NCI-H2227 (cell line): ENCODE data around the gene CCDC179.

Source experiments
- DNase-seq: peaks from one replicate; lab custom pipeline; 2025; ENCODE audit not compliant: unreplicated experiment; lab: John Stamatoyannopoulos, UW

The CCDC179 gene

DNA sequence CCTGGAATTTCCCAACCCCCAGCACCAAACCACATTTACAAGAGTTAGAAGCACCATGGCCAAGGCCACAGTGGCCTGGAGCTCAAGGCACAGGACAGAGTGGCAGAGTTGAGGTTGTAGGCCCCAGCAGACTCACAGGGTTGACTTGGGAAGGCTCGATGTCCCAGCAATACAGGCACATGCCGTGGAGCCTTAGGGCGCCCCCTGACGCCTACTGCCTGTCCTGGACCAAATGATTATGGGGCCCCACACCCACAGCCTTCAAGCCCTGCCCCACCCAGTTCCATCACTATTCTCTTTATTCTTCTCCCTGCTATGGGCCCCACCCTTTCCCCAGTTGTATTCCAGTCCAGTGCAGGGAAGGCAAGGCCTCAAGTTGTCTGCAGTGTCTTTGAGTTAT, at the start of gene CCDC179:
CCDC179 (minus strand) TSS at position 234 of the 400 bp plus-strand sequence; CDS start at position 181, 53 bp downstream.
- no peak for DNase-seq

DNA sequence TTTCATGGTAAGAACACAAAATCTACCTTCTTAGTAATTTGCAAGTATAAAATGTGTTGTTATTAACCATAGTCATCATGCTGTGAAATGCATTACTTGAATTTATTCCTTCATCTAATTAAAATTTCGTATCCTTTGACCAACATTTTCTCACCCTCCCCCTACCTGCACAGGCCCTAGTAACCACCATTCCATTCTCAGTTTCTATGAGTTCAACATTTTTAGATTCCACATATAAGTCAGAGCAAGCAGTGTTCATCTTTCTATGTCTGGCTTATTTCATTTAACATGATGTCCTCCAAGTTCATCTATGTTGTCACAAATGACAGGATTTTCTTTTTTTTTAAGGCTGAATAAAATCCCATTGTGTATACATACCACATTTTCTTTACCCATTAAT, 43.5 kb upstream of the CCDC179 start:
- no peak for DNase-seq

DNA sequence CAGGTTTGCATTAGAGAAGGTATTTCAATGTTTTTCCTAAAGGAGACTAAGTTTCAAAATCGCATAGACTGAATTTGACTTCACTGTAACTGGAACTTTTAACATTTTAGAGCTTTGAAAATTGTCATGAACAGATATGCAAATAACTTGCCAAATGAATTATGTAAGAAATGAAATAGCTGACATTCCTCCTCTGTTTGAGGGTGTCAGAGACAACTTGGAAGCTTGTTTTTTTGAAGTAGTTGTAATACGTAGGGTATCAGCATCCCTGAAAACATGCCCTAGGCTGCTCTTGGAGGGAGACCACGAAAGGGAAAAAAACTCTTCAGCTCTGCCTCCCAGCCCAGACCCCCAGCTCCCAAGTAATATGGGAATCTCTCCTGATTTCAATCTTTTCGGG, 41.3 kb upstream of the CCDC179 start:
- no peak for DNase-seq

DNA sequence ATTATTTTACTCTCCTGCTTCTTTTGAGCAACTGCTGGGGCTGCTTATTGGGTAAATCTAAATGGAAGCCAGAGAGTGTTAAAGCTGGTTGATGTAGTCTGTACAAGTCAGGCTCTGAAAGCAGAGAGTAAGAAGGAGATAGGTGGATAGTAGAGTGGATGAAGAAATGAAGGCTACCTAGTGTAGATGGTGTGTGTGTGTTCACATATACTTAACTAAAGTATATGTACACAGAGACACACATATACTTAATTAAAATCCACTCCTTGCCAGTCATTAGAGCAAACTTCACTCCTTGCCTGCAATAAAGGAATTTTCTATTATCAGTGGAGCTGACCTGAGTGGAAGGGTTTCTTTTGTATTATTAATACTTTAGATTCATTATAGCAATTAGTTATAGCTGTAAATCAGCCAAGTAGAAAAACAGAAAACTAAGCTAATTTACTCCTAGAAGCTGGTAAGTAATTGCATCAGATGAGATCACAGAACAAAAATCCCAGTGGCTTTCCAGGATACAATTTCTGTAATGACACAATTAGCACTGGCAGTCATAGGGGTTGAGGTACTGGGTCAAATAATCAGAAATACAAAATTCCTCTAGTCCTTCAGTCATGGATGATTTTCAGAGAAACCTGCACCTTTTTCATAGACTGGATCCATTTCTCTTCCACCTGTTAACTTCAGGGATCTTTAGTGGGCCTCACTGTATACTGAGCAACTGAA, 40.7 kb upstream of the CCDC179 start:
- DNase-seq: no peak

DNA sequence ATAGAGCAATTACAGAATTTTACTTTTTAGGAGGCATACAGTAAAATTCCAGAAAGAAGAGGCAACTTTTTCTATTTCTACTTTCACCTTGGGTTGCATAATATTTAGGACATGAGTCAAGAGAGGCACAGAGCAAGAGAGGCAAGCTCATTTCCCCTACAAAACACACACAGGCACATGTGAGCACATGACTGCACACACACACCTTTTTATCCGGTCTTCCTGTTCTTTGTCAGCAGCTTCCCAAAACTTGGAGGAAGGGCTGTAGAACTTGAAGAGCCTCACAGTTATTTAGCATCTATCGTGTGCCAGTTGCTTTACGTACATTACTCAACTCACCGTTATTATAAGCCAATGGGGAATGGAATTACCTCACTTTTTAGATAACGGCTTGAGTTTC, 37.8 kb upstream of the CCDC179 start:
- DNase-seq: no peak

DNA sequence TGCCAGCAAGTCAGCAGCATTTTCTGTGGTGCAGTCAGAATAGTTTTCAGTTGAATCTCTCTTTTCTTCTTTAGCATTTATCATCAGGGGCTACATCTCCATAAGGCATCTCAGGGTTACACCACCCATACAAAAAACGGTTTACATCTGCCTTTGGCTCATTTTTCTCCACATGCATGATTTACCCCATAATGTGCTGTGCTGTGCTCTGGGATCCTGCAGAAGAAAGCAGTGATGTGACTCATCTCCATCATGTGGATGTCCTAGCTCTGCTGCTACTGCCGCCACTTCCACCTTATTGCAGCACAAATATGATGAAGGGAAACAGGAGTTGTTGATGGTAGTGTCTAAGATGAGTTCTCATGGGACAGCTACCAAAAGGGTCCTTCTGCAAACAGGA, 30.0 kb upstream of the CCDC179 start:
- DNase-seq: no peak

DNA sequence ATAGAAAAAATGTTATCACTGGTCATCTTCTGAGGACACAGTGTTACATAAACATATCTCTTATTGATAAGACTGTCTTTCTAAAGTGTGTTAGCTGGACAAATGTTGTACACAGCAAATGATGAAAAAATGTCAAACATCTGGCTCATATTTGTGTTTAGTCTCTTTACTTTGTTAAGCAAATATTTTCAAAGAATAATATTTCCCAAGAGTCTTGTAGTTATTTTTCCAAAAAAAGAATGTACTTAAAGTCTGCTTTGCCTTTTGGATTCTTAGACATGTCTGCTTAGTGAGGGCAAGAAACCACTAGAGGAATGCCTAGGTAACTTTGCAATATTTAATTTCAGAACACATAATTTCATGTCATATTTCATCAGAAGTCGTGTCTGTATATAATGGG, 23.9 kb upstream of the CCDC179 start:
- no peak for DNase-seq

DNA sequence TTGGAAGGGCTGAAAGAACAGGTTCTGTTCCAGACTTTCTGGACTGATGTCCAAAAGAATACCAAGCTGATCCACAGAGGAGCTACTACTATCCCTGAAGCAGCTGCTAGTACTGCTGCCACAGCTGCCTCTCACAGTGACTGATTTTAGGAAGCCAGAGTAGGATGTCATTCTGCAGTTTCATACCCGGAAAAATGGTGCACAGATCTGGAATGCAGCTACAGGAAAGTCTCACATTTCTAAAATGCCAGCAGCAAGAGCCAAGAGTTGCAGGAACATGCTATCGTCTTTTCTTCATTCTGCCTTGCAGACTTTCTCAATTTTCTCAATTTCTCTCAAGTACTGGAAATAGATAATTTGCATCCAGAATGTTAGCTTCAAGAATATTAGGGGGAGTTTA, 19.4 kb upstream of the CCDC179 start:
- DNase-seq: no peak

DNA sequence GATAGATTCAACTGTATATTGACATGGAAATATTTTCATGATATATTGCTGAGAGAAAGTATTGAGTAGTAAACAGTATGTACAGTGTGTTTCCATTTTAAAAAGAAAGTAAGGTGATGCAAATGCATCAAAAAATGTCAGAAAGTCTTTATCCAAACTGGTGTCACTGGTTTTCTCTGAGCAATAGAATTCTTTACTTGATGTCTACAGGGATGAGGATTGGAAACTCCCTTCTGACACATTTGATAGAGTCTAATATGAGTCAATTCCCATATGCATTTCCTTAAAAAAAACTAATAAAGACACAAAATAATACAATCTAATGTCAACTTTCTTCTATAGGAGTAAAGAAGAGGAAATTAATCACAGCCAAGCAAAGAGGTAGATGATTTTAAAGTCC, 18.3 kb upstream of the CCDC179 start:
- DNase-seq: no peak

DNA sequence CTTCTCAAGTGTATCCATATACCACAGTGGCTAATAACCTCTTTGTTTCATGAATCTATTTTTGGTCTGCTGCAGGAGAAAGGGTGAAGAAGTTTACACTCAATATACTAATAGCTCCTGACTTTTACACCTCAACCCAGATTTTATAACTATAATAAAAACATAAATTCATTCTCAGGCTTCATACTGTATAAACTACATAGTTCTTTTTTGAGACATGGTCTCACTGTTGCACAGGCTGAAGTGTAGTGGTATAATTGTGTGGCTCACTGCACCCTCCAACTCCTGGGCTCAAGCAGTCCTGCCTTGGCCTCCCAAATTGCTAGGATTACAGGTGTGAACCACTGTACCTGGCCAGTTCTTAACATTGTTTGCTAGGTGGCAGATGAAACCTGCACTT, 17.8 kb upstream of the CCDC179 start:
- no peak for DNase-seq

DNA sequence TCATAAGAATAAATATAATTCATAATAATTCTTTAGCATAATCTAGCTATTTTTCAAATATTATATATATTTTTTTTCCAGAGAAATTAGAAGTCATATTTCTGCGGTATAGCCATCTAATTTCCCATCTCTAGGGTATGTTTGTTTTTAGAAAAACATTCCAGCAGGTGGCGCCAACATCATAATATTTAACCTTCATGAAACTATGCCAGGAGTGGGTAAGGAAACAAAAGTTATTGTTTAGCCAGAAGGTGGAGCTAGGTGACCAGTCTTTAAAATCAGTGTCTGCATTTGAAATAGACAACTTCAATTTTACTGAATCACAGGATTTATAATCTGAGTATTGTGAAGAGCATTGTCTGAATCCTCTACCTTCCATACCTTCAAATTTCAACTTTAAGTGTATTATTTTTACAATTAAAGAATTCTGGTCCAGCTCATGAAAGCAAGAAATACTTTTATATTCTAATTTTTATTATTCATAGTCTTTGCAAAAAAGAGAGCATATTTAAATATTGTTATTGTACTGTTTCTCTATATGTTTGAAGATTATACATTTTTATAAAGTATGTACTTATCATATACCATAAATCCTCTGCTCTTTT, 15.7 kb upstream of the CCDC179 start:
- peak; percentile 91 for DNase-seq

DNA sequence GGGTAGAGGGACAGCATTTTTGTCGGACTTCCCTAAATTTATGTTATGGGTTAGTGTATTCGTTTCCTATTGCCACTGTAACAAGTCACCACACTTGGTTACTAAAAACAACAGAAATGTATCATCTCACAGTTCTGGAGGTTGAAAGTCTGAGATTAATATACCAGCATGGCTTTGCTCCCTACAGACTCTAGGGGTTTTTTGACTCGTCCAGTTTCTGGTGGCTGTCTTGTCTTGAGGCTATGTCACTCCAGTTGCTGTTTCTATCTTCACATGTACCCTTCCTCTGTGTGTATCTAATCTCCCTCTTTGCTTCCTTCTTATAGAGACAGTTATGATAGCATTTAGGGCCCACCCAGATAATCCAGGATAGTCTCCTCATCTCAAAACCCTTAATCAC, 9.1 kb upstream of the CCDC179 start:
- no peak for DNase-seq

DNA sequence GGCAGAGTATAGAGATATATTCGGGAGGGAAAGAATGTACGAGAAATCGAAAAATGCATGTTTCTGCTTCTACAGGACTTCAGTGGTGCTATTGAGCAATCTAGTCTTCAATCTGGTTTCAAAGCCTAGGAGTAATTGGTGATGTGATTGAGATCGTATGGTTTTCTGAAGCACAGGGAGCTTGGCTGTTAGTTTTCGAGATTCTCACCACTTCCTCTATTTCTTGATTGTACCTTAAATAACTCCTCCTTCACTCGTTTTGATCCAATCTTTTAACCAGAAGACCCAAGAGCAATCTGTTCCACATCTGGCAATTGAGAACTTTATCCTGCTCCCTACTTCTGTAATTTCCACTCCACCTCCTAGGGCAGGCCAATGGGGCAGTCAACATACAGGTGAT, 518 bp downstream of the CCDC179 start:
- DNase-seq: no peak

DNA sequence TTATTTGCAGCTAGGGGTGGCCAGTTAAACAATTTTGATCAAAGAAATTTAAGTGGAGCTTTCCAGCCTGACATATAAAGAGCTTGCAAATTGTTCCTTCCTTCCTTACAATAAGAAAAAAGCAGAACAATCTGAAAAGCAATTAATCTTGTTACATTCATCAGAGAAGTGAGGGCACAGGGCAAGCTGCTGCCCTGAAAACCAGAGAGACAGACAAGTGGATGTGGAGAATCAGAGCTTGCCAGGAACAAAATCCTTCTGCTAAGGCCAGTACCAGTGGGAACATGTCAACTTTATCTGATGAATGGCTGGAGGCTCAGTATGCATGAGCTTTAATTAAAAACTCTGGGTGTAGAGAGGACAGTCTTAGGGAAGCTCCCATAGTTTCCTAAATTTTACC, 8.8 kb downstream of the CCDC179 start:
- no peak for DNase-seq

DNA sequence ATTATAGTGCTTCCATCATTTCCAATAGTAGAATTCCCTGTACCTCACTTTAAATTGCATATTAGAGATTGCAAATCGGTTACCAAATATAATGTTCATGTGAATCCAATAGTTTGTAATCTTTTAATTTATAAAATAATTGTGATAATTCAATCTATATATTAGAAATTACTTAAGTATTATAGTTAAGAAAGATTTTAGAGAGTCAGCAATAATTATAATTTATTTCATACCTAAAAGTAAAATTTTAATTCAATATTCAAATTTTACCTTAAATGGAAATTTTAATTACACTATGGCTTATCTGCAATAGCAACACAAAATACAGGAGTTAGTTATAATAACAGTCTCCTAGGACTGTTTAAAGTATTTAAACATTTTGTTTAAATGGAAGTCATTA, 13.5 kb downstream of the CCDC179 start:
- DNase-seq: no peak

DNA sequence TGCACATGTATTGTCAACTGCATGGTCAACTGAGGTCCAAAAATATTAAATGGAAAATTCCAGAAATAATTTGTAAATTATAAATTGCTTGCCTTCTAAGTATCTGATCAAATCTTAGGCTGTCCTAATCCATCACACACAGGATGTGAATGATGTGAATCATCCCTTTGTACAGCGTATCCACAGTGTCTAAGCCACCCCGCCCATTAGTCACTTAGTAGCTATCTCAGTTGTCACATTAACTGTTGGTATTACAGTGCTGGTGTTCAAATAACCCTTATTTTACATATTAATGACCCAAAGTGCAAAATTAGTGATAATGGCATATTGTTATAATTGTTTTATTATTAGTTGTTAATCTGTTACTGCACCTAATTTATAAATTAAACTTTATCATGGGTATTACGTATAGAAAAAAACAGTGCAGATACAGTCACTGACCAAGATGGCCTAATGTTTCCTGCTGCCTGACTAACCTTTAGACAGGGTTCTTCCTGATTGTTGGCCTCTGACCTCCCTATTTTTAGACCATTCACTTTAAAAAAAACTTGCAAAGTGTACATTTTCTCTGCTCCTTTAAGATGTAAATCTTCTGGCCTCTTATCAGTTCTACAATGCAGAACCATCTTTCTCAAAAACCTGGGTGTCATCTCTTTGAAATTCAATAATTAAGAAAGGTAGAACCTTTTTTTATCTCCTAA, 27.8 kb downstream of the CCDC179 start:
- no peak for DNase-seq

DNA sequence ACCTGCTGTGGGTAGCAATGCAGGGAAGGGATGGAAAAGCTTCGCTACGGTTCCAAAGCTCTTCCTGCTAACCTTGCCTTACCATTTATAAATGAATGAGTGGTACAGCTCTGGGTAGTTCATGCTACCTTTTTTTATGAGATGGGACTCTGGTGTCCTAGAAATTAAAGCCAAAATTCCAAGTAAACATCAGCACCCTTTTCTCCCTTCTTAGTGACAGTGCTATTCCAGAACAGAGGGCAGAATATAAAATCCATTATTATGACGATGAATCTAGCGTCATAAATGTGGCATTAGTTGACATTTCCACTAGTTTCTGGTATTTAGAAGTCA, 30.2 kb downstream of the CCDC179 start:
- no peak for DNase-seq

DNA sequence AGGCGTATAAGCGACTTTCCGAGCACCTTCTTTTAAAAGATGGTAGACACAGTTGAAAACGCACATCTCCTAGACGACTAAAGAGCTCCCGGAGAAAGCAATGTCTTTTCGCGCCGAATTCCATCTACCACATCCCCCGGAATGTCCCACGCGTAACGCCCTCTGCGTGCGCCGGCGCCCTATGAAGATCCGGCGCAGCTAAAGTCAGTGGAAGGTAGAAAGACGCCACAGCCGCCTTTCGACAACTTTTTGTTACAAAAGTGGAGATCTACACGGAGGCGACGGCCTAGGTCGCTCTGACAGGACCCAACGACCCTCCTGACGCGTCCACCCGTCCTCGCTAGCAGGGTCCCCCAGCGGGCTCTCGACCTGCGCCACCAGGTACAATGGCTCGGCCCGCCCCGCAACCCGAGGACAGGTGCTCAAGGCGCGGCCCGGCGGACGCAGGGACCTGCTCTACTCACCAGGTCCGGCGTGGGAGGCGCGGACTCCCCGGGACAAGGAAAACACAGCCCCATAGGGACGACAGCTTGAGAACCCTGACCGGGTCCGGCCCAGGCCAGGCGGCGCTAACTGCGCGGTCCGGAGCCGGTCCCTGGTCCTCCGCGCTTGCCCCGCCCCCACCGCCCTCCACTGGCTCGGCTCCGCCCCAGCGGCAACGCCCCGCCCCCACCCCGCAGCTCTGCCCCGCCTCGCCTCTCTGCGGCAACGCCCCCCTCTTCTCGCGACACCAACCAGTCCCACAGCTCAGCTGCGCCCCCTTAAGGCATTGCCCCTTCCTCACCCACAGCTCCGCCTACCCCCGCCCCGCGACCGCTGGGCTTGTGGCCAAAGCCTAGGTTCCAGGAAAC, 30.8 kb downstream of the CCDC179 start, which contains the start of gene SVIP:
SVIP (minus strand) TSS at position 571 of the 851 bp plus-strand sequence; CDS start at position 518, 53 bp downstream.
- DNase-seq: peak; percentile 97

DNA sequence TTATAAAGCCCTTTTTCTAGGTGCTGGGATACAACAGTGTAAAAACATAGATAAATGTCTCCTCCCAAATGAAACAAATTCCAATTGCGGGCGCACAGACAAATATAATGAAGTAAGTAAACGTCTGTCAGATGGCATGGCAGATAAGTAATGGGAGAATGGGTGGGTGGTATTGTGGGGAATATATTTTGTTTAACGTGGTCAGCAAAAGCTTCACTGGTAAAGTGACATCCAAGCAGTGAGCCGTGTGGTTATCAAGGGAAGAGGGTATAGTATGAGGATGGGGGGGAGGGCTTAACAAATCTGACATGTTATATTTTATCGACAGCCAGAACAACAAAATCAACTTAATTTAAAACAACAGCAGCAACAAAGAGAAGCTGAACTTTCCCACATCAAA, 31.9 kb downstream of the CCDC179 start:
- no peak for DNase-seq

DNA sequence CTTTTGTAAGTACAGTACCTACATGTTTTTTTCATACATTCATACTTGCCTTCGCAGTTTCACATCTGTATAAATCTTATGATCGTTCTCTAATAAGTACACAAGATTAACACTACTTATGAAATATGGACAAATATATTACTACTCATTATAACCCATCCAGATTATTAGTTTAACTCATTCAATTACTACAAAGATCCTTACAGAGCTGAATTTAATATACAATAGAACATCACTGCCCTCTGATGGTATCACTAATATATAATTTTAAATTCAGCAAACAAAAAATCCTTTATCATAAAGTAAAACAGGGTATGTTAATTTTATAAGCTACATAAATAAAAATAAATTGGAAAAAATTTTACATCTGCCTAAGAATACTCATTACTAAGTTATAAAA, 38.1 kb downstream of the CCDC179 start:
- no peak for DNase-seq

DNA sequence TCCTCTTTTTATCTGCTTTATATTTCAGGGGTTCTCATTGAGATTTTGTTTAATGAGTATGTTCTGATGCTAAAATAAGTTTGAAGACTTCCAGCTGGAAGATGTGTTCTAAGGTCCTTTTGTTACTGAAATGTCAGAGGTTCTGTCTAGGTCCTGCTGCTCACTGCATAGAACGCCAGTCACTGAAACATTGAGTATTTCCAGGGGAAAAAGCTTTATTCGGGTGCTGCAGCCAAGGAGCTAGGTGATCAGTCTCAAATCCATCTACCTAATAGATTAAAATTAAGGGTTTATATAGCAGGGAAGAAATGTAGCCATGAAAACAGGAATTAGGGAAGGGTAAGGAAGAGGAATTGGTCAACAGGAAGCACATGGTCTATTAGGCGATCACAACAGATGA, 50.4 kb downstream of the CCDC179 start:
- DNase-seq: no peak
